ENCODE measurements around the gene VANGL2. TPM values are rescaled to one million over a fixed set of nuclear protein-coding genes. Genes with fewer than 3 reads are reported as not detected.

The VANGL2 gene
- total RNA-seq, 1 donor from 2014 or later, result 12.7 TPM

DNA sequence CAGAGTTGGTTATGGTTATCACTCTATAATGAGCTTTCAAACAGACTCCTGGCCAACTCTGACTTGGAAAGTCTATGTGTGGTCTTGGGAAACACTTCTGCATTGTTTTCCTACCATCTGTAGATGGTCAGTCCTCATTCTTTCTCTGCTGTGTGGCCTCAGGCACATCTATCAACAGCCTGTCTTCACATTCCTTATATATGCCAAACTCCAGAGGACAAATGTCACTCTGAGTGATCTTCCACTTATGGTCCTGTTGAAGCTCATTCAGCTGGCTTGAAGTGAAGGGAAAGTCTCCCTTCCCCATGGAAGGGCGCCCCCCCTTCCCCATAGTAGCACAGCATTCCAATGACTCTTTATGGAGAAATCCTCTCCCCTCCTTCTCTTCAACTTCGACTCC is 58.7 kb downstream of the VANGL2 start:
- no peak for DNase-seq (ENCODE audit: low spot score)

DNA sequence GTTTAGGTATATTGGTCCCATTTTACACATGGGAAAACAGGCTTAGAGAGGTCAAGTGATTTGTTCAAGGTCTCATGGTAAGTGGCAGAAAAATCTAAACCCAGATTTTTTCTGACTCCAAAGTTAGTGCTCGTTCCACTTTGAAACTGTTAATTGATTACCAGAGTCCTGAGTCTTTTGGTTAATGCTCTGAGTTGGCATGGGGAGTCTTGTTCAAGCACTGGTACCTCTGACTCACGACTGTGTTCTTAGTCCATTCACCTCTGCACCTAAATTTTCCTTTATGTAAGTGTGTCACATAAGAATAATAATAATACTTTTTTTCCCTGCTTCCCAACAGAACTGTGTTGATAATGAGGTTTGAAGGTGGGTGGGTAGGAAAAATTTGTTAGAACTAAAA is 59.3 kb downstream of the VANGL2 start:
- no peak for DNase-seq (ENCODE audit: low spot score)

DNA sequence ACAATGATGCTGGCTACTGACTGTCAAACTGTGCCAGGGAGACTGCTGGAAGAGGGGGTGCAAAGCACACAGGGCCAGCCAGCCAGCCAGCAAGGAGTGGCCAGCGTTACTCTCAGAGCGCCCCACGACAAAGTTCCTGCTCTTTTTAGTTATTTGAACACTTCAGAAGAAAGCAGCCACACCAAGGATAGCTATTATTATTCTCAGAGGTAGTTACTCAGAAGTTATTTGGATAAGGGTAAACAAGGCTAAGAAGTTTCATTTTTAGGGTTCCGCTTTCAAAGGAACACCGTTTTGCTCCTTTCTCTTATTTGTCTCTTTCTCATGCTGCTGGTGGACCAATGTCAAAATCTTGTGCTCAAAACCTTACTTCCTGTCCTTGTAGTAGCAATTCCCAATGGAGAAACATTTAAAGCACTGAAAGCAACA is 59.9 kb downstream of the VANGL2 start:
- DNase-seq (ENCODE audit: low spot score), result no peak

DNA sequence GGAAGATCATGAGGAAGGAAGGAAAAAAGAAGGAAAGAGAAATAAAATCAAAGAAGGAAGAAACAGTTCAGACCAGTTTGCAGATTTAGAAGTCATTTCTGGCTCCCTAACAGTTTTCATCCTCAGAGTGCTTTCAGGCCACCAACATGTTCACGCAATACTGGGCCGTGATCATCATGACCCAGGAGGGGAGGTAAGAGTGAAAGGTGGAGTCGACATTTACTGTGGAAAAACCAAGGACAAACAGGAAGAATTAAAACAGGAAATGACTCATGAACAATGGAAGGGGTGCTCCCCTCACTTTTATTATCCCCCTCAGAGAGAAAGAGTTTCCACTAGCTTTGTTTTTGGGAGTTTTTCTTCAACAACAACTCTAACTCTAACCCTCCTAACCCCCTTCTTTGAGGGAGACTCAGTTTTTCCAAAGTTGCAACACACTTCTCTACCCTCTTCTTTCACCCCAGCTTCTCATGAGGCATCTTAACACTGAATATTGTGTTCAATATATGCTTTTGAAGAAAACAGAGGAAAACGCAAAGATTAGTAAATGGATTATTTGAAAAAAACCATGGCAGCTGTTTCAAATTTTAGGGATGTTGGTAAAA is 60.4 kb downstream of the VANGL2 start:
- DNase-seq (ENCODE audit: low spot score), result no peak

DNA sequence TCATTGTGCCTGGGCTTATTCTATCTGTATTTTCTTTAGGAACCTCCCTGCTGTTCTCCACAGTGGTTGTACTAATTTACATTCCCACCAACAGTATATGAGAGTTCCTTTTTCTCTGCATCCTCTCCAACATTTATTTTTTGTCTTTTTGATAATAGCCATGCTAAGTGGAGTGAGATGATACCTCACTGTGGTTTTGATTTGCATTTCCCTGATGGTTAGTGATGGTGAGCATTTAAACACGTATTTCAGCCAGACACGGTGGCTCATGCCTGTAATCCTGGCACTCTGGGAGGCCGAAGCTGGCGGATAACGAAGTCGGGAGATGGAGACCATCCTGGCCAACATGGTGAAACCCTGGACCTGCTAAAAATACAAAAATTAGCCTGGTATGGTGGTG is 64.8 kb downstream of the VANGL2 start:
- DNase-seq (ENCODE audit: low spot score), result no peak

DNA sequence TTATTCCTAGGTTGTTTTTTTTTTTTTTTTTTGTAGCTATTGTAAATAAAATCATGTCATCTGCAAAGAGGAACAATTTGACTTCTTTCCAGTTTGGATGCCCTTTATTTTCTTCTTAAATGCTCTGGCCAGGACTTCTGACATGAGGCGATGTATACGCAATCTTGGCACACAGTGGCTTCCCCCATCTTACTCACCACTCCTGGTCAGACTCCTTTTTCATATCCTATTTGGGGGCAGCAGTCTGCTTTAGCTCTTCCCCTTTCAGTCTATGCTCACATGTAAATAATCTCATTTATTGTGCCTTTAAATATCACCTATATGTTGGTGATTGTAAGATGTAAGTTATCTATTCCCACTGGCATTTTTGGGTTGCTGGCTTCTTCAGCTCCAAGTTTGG is 66.6 kb downstream of the VANGL2 start:
- no peak for DNase-seq (ENCODE audit: low spot score)

DNA sequence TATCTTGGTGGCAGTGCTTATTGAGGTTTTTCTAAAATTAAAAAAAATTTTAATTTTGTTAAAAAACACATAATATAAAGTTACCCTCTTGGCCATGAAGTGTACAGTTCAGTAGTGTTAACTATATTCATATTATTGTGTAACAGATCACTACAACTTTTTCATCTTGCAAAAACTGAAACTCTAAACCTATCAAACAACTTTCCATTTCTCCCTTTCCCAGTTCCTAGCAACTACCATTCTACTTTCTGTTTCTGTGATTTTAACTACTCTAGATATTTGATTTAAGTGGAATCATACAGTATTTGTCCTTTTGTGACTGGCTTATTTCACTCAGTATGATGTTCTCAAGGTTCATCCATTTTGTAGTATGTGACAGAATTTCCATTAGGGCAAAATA is 67.2 kb downstream of the VANGL2 start:
- DNase-seq (ENCODE audit: low spot score), result no peak

DNA sequence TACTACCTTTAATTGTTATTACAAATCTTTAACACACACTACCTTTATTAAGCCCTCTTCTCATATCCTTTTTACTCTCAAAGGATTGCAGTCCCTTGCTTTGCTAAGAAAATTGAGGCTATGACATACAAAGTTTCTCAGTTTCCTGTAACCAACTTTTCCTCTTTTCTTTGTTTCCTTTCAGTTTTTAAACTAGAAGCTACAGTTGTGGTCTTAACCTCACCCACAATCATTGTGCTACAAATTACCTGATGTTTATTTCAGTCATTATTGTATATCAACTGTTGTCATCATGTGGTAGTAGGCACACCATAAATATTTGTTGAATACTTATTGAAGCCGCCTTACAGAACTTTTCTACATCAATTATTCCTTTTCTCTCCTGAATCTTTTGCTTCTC is 70.9 kb downstream of the VANGL2 start:
- DNase-seq (ENCODE audit: low spot score), result no peak

DNA sequence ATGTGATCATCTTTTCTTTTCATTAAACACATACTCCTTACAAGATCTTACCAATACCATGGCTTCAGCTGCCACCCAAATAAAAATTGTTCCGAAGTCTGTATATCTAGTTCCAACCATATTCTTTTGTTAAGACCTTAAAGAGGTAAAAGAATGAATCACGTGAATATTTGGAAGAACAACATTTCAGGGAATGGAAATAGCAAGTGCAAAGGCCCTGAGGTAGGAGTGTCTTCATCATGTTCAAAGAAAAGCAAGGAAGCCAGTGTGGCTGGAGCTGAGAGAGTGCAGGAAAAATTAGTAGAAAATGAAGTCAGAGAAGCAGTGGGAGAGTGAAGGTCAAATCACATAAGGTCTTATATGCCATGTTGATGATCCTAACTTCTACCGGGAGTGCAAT is 71.7 kb downstream of the VANGL2 start:
- no peak for DNase-seq (ENCODE audit: low spot score)

DNA sequence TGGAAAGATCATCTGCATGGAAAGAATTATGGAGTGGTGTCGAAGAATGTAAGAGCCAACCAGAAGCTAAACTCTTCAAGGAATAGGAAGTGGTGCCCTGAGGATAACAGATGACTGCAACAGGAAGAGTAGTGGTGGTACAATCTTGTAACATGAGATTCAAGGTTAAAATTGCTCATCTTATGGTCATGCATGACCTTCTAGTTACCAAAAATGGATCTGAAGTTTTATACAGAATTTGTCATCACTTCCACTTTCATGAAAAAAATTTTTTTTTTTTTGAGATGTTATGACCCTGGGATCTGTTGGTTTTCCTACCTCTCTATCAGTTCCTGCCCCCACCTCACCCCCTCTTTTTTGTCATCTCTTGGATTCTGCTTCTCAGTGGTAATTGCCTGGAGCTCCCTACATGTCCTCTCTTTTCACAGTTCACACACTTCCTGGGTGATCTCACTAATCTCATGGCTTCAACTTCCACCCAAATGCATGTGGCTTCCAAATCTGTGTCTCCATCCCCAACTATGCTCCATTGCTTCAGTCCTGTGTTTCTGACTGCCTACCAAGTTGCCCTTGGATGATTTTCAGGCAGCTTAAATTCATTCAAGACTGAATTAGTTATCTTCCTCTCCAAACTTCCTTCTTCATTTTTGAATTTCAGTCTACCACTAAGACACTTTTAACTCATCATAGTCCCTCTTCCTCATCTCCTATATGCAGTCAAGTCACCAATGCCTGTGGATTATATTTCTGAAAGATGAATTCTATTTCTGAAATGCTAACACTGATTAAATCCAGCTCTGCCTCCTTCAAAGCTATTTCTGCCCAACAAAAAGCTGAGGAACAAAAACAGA is 74.3 kb downstream of the VANGL2 start:
- no peak for DNase-seq (ENCODE audit: low spot score)

Other genes with a start within 250 kb of the VANGL2 start
- gene ATP1A4, start 249.0 kb upstream of the VANGL2 start, total RNA-seq, result 16.5 TPM
- gene CASQ1, start 210.0 kb upstream of the VANGL2 start, total RNA-seq, result 10.5 TPM
- 133 TPM for gene PEA15, start 195.2 kb upstream of the VANGL2 start, total RNA-seq
- gene DCAF8, start 138.0 kb upstream of the VANGL2 start, total RNA-seq, result 137 TPM
- gene PEX19, start 115.4 kb upstream of the VANGL2 start, total RNA-seq, result 102 TPM
- 164 TPM for gene COPA, start 57.3 kb upstream of the VANGL2 start, total RNA-seq
- 95.6 TPM for gene NCSTN, start 57.2 kb upstream of the VANGL2 start, total RNA-seq
- gene NHLH1, start 33.5 kb upstream of the VANGL2 start, total RNA-seq, result not detected
- 3.0 TPM for gene SLAMF6, start 122.7 kb downstream of the VANGL2 start, total RNA-seq
- gene CD84, start 178.9 kb downstream of the VANGL2 start, total RNA-seq, result 7.7 TPM
- 0.83 TPM for gene SLAMF1, start 246.5 kb downstream of the VANGL2 start, total RNA-seq

All from ureter (tissue), 1 donor.